GM12891 (cell line): Measurements from ENCODE around the gene CTTNBP2NL.
"Not testable (repeated sequence)": the region's sequence is repeated elsewhere in the genome, so short reads cannot be mapped to it uniquely, and the experiment has no call there.

Experiments
- DNase-seq: peaks from one replicate; pipeline ENCODE4 v3.0.0; 2011; ENCODE audit warnings: low spot score; ENCODE audit not compliant: insufficient read length
- FAIRE-seq: peaks from 2 replicates; lab custom pipeline; 2011; peaks lifted over from hg19 to GRCh38; lab: Jason Lieb, UNC
- PAX5 ChIP-seq: IDR thresholded peaks from 2 replicates; pipeline ENCODE4 v1.6.1; 2011; ENCODE audit warnings: low read length, moderate library complexity, mild to moderate bottlenecking; ENCODE audit not compliant: insufficient read depth, severe bottlenecking
- POLR2A ChIP-seq: IDR thresholded peaks from 2 replicates; pipeline ENCODE4 v1.6.1; 2011; ENCODE audit warnings: low read depth, low read length, control low read depth
- POLR2AphosphoS5 ChIP-seq: IDR thresholded peaks from 2 replicates; pipeline ENCODE4 v1.6.1; 2011; ENCODE audit warnings: low read depth, low read length, control low read depth
- POU2F2 ChIP-seq: IDR thresholded peaks from 2 replicates; pipeline ENCODE4 v1.6.1; 2011; ENCODE audit warnings: low read depth, mild to moderate bottlenecking, control low read depth, low read length, moderate library complexity
- SPI1 ChIP-seq: IDR thresholded peaks from 2 replicates; pipeline ENCODE4 v1.6.1; 2011; ENCODE audit warnings: low read depth, low read length, control low read depth
- TAF1 ChIP-seq: IDR thresholded peaks from 2 replicates; pipeline ENCODE4 v1.6.1; 2011; ENCODE audit warnings: low read depth, low read length, control low read depth

CTTNBP2NL gene

GRCh38 chr1:112445596-112445995, 49.6 kb downstream of the CTTNBP2NL start:
- TF ChIP-seq POLR2A (no peak), POU2F2 (no peak), POLR2AphosphoS5 (no peak), SPI1 (no peak), TAF1 (no peak)
- DNase-seq (no peak), FAIRE-seq (no peak)

DNA sequence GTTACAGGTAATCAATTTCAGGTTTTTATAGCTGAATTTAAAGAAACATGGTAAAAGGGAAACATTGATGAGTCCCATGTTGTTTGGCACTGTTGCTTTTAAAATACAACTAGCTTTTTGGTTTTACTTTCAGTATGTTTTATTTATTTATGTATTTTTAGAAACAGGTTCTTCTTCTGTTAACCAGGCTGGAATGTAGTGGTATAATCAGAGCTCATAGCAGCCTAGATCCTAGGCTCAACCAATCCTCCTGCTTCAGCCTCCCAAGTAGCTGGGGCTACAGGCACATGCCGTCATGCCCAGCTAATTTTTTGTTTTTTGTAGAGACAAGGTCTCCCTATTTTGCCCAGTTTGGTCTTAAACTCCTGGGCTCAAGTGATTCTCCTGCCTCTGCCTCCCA, 50.4 kb downstream of the CTTNBP2NL start:
- TF ChIP-seq POU2F2 (no peak), PAX5 (no peak), TAF1 (no peak), SPI1 (no peak), POLR2AphosphoS5 (no peak), POLR2A (no peak)

GRCh38 chr1:112448904-112449629, 53.1 kb downstream of the CTTNBP2NL start:
- TF ChIP-seq POLR2AphosphoS5 (no peak), SPI1 (no peak), POU2F2 (no peak)
- no peak for FAIRE-seq
- no peak for DNase-seq

More for the DNA sequence above, 50.4 kb downstream of the CTTNBP2NL start:
- FAIRE-seq (no peak), DNase-seq (no peak)

- FAIRE-seq (no peak), DNase-seq (no peak)
- TF ChIP-seq PAX5 (no peak), TAF1 (no peak), POU2F2 (no peak), SPI1 (no peak), POLR2AphosphoS5 (no peak), POLR2A (no peak)
These were observed 53.6 kb downstream of the CTTNBP2NL start for GRCh38 chr1:112449630-112449983.

GRCh38 chr1:112450773-112451172, 54.8 kb downstream of the CTTNBP2NL start:
- TF ChIP-seq POLR2AphosphoS5 (no peak), POLR2A (no peak), POU2F2 (no peak), SPI1 (no peak), PAX5 (no peak), TAF1 (no peak)
- FAIRE-seq: no peak
- no peak for DNase-seq

DNA sequence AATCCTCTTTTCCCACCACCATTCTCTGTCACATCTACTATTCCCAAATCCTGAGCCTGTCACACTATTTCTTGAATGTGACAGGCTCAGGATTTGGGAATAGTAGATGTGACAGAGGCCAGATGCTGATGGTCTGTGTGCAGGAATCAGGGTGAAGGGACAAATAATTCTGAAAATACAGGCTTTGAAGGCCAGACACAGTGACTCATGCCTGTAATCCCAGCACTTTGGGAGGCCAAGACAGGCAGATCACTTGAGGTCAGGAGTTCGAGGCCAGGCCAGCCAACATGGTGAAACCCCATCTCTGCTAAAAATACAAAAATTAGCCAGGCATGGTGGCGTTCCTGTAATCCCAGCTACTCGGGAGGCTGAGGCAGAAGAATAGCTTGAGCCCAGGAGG, 55.3 kb downstream of the CTTNBP2NL start:
- not testable (repeated sequence) for DNase-seq, FAIRE-seq

DNA sequence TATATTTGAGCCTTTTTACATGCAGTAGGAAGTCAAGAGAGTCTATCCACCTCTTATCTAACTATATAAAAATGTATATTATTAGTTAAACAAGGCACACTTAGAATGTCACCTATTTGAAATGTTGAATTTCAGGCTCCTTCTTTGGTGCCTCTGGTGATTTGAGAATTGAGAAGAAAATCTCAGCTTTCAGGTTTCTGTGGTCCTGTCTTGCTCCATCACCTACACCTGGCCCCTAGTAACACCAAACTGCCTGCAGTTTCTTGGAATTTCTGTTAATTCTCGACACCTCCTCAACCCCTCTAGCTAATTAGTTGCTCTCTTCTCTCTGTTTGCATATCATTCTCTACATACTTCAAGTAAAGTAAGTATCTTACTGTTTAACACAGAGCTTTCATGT, 57.9 kb downstream of the CTTNBP2NL start:
- TF ChIP-seq POLR2A (no peak), PAX5 (no peak), POLR2AphosphoS5 (no peak), TAF1 (no peak), POU2F2 (no peak), SPI1 (no peak)
- FAIRE-seq (no peak), DNase-seq (no peak)

DNA sequence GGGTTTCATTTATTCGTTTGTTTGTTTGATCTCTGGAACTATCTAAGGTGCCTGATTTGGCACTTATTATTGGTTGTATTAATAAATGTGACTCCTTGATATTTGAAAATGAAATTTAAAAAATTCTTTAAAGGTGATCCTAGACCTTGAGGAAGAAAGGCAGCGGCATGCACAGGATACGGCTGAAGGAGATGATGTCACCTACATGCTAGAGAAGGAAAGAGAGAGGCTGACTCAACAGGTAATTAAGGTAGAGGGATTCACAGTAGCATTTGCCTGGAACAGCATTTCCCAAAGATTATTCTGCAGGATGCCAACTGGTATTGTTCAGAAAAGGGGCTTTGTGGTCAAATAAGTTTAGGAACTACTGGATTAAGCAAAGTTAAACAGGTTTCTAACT, 58.3 kb downstream of the CTTNBP2NL start:
- FAIRE-seq (no peak), DNase-seq (no peak)
- TF ChIP-seq POLR2A: no peak
- no peak for TF ChIP-seq PAX5
- no peak for TF ChIP-seq SPI1
- no peak for TF ChIP-seq TAF1
- TF ChIP-seq POLR2AphosphoS5: no peak
- TF ChIP-seq POU2F2: no peak

DNA sequence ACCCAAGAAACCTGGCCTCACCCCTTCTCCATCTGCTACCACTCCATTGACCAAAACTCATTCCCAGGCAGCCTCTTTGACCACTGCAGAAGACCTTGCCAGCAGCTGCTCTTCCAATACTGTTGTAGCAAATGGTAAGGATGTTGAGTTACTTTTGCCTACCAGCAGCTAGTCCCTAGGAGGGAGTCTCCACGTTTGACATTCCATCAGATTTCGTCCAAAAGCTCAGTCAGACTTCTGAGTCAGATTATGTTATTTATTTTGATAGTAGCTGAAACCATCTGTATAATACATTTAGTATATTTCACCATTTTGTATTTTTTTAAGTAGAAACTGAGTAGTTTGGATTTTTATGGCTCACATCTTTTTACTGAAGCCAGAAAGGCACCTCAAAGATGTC, 61.2 kb downstream of the CTTNBP2NL start:
- DNase-seq (no peak), FAIRE-seq (no peak)
- TF ChIP-seq POU2F2 (no peak), POLR2AphosphoS5 (no peak), TAF1 (no peak), SPI1 (no peak), PAX5 (no peak), POLR2A (no peak)

DNA sequence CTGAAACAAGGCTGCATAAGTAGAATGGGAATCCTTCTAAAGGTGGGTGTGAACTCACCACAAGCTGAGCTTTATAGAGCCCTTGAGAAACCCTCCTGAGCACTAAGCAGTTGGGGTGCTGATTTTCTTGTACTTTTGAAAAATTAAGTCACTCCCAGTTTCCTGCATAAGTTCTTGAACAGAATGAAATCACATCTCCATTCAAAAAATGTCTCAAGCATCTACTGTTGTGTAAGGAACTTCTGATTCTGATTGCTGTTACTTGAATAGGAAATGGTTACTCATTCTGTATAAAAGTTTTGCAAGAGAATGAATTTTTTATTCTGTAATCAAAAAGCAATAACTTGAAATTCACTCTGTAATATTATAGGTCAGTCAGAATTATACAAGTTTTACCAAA, 61.9 kb downstream of the CTTNBP2NL start:
- FAIRE-seq: no peak
- TF ChIP-seq POU2F2: no peak
- no peak for TF ChIP-seq POLR2AphosphoS5
- TF ChIP-seq POLR2A: no peak
- TF ChIP-seq PAX5: no peak
- no peak for TF ChIP-seq TAF1
- TF ChIP-seq SPI1: no peak

More for the DNA sequence above, 61.9 kb downstream of the CTTNBP2NL start:
- DNase-seq: no peak
